DMS114 treated with DMSO at 0.1 percent for 48 hours (cell line): ENCODE results near the gene BLCAP.
"Not testable (repeated sequence)": the region's sequence is repeated elsewhere in the genome, so short reads cannot be mapped to it uniquely, and the experiment has no call there.

Source experiments
- DNase-seq: peaks from one replicate; lab custom pipeline; 2025; ENCODE audit not compliant: unreplicated experiment; lab: John Stamatoyannopoulos, UW

Gene BLCAP

GRCh38 chr20:37490663-37491350 is 36.9 kb downstream of the BLCAP start:
- DNase-seq, result no peak

DNA sequence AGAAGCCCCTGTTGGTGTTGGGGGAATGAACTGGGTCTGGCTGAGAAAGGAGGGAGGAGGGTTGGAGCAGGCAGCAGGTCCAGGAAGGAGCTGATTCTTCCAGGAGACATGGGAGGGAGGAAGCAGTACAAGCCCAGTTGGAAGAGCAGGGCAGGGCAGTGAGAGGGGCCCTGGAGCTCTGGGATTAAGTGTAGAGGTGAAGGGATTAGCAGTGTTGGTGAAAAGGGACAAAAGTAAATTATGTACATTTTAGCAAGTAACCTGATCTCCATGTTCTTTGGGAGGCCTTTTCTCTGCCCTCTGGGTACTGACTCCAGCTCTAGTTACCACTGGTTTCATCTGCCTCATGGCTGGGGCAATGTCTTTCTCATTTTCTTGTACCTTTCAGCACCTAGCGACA is 41.5 kb downstream of the BLCAP start:
- not testable (repeated sequence) for DNase-seq

DNA sequence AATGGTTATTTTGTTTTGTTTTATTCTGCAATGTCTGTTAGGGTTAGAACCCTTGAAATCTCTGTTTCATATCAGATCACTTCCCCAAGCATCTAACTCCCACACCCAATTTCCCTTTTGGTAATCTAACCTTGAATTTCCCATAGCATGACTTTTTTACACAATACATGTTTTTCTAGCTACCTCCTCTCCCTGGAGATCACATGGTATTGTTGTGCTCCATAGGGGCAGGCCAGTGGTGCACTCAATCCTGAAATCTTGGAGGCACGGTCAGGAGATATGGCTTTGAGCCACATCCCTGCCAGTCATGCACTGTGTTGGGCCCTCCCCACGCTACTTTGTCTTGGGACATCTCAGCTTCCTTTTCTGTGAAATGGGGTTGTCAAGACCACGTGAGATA is 43.3 kb downstream of the BLCAP start:
- no peak for DNase-seq

DNA sequence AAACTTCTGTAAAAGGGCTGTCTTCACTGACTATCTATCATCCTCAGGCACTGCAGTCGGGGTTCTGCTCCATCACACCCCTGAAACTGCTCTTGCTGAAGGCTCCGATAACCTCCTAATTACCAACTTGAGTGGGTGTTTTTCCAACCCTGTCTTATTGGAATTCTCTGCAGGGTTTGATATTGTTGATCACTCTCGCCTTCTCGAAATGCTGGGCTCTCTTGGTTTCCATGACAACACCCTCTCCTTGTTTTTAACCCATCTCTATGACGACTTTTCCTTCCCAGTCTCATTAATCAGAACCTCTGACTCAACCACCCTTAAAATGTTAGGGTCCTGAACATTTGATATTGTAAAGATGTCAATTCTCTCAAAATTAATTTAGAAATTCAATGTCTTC is 46.1 kb downstream of the BLCAP start:
- no peak for DNase-seq

DNA sequence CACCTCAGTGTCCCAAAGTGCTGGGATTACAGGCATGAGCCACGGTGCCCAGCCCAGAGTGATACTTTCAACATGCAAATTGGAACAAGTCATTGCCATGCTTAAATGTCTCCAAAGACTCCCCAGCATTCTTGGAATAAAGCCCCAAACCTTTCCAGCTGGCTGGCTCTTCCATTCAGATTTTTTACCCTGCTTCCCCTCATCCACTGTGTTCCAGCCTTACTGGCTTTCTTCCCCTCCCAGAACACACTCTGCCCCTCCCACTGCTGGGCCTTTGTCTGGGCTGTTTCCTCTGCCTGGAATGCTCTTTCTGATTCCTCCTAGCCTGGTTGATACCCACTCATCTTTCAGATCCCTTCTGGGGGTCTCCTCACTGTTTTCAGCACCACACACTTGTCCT is 46.8 kb downstream of the BLCAP start:
- DNase-seq, result no peak

GRCh38 chr20:37479925-37480691 is 47.6 kb downstream of the BLCAP start:
- DNase-seq, result no peak

- no peak for DNase-seq
Measured at GRCh38 chr20:37479266-37479665, 48.4 kb downstream of the BLCAP start.

GRCh38 chr20:37477041-37477440 is 50.6 kb downstream of the BLCAP start:
- DNase-seq, result no peak

DNA sequence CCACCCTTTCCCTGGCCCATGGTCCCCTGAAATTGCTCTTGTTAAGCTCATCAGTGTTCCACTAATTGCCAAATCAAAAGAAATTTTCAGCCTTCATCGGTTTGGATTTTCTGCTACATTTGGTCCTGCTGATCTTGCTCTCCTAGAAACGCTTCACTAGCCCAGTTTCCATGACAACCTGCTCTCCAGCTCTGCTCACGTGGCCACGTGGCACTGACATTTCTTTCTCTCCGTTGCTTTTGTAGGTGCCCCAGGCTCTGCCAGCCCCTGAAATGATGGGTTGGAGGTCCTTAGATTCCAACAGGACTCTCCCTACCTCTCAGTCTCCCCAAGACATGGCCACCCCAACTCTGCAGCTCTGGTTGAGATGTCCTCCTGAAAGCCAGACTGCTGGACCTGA is 52.4 kb downstream of the BLCAP start:
- no peak for DNase-seq

GRCh38 chr20:37474386-37474785 is 53.3 kb downstream of the BLCAP start:
- no peak for DNase-seq

DNA sequence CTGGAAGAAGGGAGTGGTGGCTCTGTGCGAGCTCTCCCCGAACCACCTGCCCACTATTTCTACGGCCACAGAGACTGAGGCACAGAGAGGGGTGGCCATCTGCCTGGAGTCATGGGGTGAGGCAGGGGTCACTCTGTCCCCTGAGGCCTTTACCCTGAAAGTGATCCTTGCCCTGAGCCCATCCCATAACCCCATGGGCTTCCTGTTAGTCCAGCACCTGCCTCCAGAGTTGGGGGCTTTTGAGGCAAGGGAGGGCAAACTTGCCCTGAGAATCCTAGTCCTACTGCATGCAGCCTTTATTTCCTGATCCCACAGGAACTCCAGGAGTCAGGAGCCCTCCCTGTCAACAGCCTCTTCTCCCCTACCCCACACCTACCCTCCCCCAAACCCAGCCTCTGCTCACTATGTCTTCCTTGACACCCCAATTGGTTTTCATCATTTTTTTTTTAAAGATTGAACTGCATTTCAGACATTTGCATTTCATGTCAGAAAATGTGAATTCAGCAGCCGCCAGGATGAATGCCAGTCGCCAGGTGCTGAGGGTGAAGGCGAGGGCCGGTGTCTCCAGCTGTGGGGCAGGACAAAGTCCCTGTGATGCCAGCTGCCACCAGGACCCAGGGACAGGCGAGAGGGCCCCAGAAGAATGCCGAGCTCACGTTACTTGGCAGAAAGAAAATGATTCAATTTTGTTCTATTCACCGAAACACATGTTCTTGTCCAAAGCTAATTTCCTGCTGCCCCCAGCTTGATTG is 54.3 kb downstream of the BLCAP start:
- DNase-seq, result no peak

DNA sequence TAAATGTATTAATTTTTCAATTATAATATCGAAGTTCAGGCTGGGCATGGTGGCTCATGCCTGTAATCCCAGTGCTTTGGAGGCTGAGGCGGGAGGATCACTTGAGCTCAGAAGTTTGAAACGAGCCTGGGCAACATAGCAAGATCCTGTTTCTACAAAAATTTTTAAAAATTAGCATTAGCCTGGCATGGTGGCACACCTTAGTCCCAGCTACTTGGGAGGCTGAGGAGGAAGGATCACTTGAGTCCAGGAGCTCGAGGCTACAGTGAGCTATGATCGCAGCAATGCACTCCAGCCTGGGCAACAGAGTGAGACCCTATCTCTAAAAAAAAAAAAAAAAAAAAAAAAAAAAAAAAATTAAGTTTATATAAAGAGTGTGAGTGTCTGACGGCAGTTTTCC is 55.2 kb downstream of the BLCAP start:
- DNase-seq, result not testable (repeated sequence)

- DNase-seq, result no peak
Measured at GRCh38 chr20:37471741-37472235, 55.9 kb downstream of the BLCAP start.

GRCh38 chr20:37470190-37470589 is 57.5 kb downstream of the BLCAP start:
- not testable (repeated sequence) for DNase-seq

DNA sequence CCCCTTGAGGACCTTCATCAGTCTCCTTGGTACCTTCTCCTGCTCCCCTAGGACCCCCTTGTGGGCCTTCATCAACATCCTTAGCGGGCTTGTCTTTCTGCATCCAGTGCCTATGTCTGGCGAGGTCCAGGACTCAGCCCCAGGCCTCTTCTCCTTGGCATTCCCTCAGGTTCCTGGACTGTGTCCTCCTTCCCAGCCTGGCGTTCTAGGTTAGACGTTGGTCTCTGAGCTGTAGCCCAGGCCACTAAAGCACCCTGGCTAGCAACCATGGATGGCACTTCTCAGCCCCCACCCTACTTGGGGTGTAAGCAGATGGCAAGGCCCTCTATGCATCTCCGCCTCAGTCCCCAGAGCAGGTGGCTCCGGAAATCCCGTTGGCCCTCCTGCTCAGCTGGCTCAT is 58.1 kb downstream of the BLCAP start:
- no peak for DNase-seq

GRCh38 chr20:37468886-37469285 is 58.8 kb downstream of the BLCAP start:
- DNase-seq, result no peak
